ENCODE data around the gene MAPKAP1. TPM values are rescaled to one million over a fixed set of nuclear protein-coding genes. Genes with fewer than 3 reads are reported as not detected.

MAPKAP1 gene
- polyA plus RNA-seq, 3 donors = 39.9 to 57.5 (median 44.1) TPM

- Histone ChIP-seq H2AFZ (ENCODE audit: insufficient read depth, low read depth, low read length, poor library complexity, severe bottlenecking) (no peak overlapping the region), H3K4me2 (replicated peaks; ENCODE audit: extremely low read depth, low read length, poor library complexity, severe bottlenecking) (peak overlapping the region; percentile 81), H3K27ac (ENCODE audit: low read depth in 1 of 2, low read length in 2 of 2) (no peak overlapping the region), H3K9me3 (replicated peaks in 1 of 2; ENCODE audit: control insufficient read depth in 1 of 2, insufficient read depth in 1 of 2, low read length in 2 of 2) (no peaks in the 10 kb centered on the region), H3K4me3 (replicated peaks in 1 of 3; ENCODE audit: low read depth in 2 of 3, low read length in 3 of 3) (no peak overlapping the region), H3K9ac (ENCODE audit: insufficient read depth, low read length, poor library complexity, severe bottlenecking) (no peak overlapping the region), H4K20me1 (ENCODE audit: insufficient read depth, low read length) (peaks cover 5% of the 10 kb centered on the region), H3K4me1 (ENCODE audit: control insufficient read depth in 1 of 2, insufficient read depth in 2 of 2, low read length in 2 of 2) (peaks cover 14 to 28% of the 10 kb centered on the region in 2 donors), H3K79me2 (ENCODE audit: insufficient read depth, low read length) (peaks cover 22% of the 10 kb centered on the region), H3K36me3 (replicated peaks in 1 of 2; ENCODE audit: control insufficient read depth in 1 of 2, insufficient read depth in 2 of 2, low read length in 2 of 2) (no peaks in the 10 kb centered on the region), H3K27me3 (ENCODE audit: control insufficient read depth in 2 of 2, insufficient read depth in 2 of 2, low read length in 2 of 2) (no peaks in the 10 kb centered on the region)
- WGBS (ENCODE audit: insufficient coverage) = no CpG with 5 or more reads among the region's 1 CpG
- H3K27ac Mint-ChIP-seq = peak overlapping the region in 1 of 7 donors; percentile 59
- peaks cover 2 to 3% of the 10 kb centered on the region in 2 donors for H3K36me3 Mint-ChIP-seq
- intact Hi-C loops (cut with micrococcal nuclease) = loop anchor here (5.0 to 10.0 kb wide), 7 partner anchors 33 to 190 kb away; partner anchors contain the start of gene MAPKAP1 (in 1 of the 2)
- DNase-seq = no peak
- peaks cover 22% of the 10 kb centered on the region for H3K4me1 Mint-ChIP-seq
- peaks cover 1 to 2% (median 1%) of the 10 kb centered on the region in 3 donors for H3K27me3 Mint-ChIP-seq (ENCODE audit: low read depth in 3 of 3)
- peak overlapping the region in 1 of 2 donors; percentile 95 for H3K4me3 Mint-ChIP-seq
- H3K9me3 Mint-ChIP-seq = peaks cover 0 to 5% (median 0%) of the 10 kb centered on the region in 7 donors
- no peak for TF ChIP-seq CTCF (IDR thresholded peaks at IDR 0.05)
Observed at GRCh38 chr9:125745018-125745417, 38.0 kb upstream of the MAPKAP1 start.

- Histone ChIP-seq H3K9ac (ENCODE audit: insufficient read depth, low read length, poor library complexity, severe bottlenecking) (no peak overlapping the region), H3K4me2 (replicated peaks; ENCODE audit: extremely low read depth, low read length, poor library complexity, severe bottlenecking) (no peak overlapping the region), H3K27me3 (ENCODE audit: control insufficient read depth in 2 of 2, insufficient read depth in 2 of 2, low read length in 2 of 2) (no peaks in the 10 kb centered on the region), H3K9me3 (replicated peaks in 1 of 2; ENCODE audit: control insufficient read depth in 1 of 2, insufficient read depth in 1 of 2, low read length in 2 of 2) (no peaks in the 10 kb centered on the region), H3K4me3 (replicated peaks in 1 of 3; ENCODE audit: low read depth in 2 of 3, low read length in 3 of 3) (no peak overlapping the region), H3K27ac (ENCODE audit: low read depth in 1 of 2, low read length in 2 of 2) (no peak overlapping the region), H3K4me1 (ENCODE audit: control insufficient read depth in 1 of 2, insufficient read depth in 2 of 2, low read length in 2 of 2) (peaks cover 14 to 24% of the 10 kb centered on the region in 2 donors), H4K20me1 (ENCODE audit: insufficient read depth, low read length) (peaks cover under 1% of the 10 kb centered on the region), H2AFZ (ENCODE audit: insufficient read depth, low read depth, low read length, poor library complexity, severe bottlenecking) (no peak overlapping the region), H3K36me3 (replicated peaks in 1 of 2; ENCODE audit: control insufficient read depth in 1 of 2, insufficient read depth in 2 of 2, low read length in 2 of 2) (no peaks in the 10 kb centered on the region), H3K79me2 (ENCODE audit: insufficient read depth, low read length) (peaks cover 18% of the 10 kb centered on the region)
- Mint-ChIP-seq H3K27ac (peak overlapping the region in 1 of 7 donors; percentile 4), H3K9me3 (peaks cover 0 to 5% (median 0%) of the 10 kb centered on the region in 7 donors), H3K4me3 (no peak overlapping the region), H3K36me3 (peaks cover 2 to 3% of the 10 kb centered on the region in 2 donors), H3K4me1 (peaks cover 18% of the 10 kb centered on the region), H3K27me3 (ENCODE audit: low read depth in 3 of 3) (peaks cover 1 to 2% (median 1%) of the 10 kb centered on the region in 3 donors)
- intact Hi-C loops (cut with micrococcal nuclease) = loop anchor here (5.0 to 10.0 kb wide), 7 partner anchors 32 to 190 kb away; partner anchors contain the start of gene MAPKAP1 (in 1 of the 2)
- DNase-seq = no peak
- no CpG with 5 or more reads among the region's 5 CpGs for WGBS (ENCODE audit: insufficient coverage)
- TF ChIP-seq CTCF (IDR thresholded peaks at IDR 0.05) = no peak
Observed at GRCh38 chr9:125744616-125745015, 37.6 kb upstream of the MAPKAP1 start.
